RCC 7860 (cell line): Measurements from ENCODE around the gene MTMR12.

Source experiments
- DNase-seq: peaks from one replicate; pipeline ENCODE4 v3.0.0-alpha.2; 2015; ENCODE audit warnings: low spot score
- FAIRE-seq: peaks from 2 replicates; lab custom pipeline; 2012; peaks lifted over from hg19 to GRCh38; lab: Jason Lieb, UNC

The MTMR12 gene

DNA sequence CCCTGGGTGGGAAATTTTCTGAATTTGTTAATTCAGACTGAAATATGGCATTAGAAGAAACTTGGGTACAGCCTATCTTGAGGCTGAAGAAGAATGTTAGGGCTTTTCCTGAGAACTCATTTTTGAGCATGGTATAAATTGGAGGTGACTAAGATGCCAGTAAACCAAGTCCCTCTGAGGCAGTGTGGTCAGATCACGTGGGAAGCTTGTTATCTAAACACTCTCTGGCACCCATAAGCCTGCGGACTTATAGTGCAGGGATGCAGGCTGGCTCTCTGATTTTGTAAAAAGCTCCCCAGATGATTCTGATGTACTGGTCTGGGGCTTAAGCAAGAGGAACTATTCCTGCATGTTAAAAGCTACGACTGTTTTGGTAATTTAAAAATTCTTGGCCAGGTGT, 34.3 kb downstream of the MTMR12 start:
- DNase-seq (peak; percentile 61), FAIRE-seq (no peak)

DNA sequence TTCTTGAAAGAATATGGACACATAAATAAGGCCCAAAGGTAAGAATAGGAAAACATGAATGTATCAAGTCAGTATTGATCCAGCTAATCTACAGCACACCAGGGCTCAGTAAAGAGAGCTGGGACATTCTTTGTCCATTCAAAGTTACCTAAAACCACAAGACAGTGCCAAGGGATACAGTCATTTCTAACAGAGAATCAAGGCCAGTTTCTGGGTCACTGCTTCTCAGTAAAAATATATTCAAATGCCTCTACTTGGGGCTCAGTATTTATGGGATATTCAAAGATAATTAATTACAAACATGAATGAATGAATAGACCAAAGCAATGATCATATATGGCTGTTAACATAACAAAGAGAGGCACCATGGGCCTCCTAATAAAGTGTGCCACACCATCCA, 34.9 kb downstream of the MTMR12 start:
- FAIRE-seq = peak; percentile 83
- peak; percentile 30 for DNase-seq

DNA sequence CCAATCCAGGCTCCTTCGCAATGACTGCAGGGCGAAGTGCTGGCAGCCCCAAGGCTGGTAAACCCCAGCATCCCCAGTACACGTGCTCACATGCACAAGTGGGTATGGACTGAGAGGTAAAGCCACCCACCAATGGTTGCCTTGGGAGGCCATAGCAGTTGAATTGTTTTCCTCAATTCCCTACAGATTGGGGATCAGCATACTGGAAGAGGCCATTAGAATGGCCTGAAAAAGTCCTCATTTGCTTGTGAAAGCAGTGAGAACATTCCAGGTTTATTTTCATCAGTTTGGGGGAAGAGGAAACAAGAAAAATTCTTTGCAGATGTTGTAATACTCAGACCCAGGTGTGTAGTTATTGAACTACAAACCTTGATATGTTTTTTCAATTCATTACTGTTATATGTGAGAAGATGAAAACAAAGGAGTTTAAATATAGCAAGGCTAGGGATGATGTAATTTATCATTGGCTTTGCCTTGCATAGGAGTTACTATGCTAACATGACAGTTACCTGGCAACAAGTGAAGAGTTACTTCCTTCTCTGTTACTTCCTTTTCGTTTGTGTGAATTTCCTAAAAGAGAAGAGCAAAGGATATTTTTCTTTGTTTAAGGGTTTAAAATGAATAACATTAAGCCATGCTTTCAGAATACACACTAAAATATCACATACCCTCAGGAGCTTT, 36.4 kb downstream of the MTMR12 start:
- DNase-seq (peak; percentile 37), FAIRE-seq (no peak)

DNA sequence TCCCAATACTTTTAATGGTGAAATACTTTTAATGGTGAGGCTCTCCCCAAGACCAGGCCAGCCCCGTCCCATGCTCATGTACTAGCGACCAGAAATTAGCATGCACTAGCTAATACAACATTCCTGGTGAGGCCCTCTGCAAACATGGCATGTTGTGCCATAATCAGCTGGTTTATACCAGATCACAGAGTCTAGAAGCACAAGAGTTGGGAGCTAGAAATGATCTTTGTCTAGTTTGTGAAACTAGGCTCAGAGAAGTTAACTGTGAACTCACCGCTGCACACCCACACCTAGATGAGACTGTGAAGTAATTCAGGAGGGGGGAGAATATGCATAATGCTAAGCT, 37.4 kb downstream of the MTMR12 start:
- FAIRE-seq = no peak
- no peak for DNase-seq

DNA sequence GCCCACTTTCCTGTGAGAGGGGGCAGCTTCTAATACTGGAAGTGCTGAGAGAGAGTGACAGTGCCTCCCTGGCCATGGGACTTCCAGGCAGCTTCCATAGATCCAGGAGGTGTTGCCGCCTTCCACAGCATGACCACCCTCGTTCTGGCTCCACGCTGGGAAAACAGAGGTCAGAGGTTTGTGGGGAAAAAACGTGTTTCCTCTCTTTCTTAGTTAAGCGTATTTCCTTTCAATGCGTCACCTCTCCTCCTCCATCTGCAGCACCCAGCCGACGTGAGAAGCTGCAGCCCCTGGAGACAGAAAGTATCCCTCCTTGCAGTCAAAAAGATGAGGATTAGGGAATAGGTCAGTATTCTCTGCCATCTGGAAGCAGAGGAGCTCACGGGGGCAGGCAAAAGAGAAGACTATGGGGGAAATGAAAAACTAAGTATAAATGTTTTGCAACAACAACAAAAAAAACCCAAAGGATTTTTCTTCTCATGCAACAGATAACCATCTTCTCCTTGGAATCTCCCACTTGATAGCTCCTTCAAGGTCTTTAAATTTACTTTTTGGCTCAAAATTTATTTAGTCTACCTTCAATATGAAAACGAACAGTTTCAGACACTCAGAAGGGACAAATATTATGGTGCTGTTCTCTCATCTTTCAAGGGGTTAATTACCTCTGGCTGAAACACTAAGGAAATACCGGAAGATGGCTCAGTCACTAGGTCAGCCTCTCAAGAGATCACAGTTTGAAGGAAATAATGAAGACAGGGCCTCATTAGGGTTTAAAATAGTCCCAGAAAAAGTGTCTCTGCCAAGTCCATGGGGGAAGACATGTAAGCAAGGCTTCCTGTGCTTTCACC, 38.0 kb downstream of the MTMR12 start:
- no peak for DNase-seq

DNA sequence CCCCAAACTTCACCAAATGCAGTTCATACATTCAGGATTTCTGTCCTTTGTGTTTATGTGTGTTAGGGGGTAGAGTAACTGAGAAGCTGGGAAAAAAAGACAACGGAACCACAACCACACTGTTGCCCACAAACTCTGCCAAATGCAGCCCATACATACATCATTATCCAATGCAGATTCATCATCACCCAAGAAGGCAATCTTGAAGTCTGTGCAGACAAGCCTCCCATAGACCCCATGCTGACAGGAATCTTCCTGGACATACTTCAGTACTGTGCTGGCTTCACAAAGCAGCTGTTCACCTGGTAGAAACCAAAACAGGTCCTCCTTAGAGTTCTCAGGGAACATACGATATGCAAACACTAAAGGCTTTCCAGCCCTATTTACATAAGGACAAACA, 38.9 kb downstream of the MTMR12 start:
- FAIRE-seq (no peak), DNase-seq (no peak)

More for the DNA sequence above, 38.0 kb downstream of the MTMR12 start:
- FAIRE-seq = no peak

DNA sequence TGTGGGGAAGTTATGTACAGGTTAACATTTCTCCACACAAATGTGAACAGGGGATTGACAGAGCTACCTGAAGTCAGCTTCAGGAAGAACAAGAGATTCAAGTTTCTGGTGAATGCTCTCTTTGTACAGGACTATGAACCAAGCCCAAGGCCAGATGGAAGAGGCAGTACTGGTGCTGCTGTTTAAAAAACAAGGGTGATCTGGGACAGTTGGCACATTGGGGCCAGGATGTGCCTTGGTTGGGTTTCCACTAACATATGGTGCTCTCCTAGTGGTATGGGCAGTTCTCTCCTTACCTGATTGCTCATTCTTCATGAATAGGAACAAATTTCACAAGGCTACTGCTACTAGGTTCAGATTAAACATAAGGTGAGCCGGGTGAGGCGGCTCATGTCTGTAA, 40.0 kb downstream of the MTMR12 start:
- DNase-seq (no peak), FAIRE-seq (no peak)

DNA sequence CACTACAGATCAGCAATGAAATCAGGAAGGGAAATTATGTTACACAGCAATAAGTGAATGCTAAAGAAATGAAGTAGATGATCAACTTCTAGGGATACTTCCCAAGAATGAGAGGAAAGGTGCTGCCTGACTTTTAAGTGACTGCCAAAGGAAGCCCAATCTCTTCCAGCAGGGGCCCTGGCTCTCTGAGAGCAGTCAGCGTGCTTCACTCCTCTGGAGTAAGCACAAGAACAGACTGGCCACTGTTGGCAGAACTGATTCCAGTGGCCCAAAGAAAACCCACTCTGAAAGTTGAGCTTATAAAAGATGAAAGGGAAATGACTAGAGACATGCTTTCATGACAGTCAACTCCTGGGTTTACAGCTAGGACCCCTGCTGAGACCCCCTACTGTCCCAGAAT, 41.8 kb downstream of the MTMR12 start:
- DNase-seq (no peak), FAIRE-seq (no peak)

DNA sequence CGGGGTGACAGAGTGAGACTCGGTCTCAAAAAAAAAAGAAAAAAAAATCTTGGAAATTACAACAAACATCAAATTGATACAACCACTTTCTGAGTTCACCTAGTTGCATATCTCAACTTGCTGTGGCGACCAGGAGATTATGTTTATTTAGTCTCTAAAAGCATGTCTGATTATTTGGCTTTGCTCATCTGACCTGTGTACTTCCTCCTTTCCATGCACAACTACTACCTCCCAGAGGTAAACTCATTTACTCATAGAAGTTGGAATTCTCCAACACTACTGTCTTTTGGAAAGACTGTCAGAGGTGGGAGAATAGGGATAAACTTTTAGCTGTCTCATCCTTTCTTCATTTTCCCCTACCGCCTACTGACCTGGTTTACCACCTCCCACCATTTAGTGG, 42.6 kb downstream of the MTMR12 start:
- FAIRE-seq (no peak), DNase-seq (no peak)

DNA sequence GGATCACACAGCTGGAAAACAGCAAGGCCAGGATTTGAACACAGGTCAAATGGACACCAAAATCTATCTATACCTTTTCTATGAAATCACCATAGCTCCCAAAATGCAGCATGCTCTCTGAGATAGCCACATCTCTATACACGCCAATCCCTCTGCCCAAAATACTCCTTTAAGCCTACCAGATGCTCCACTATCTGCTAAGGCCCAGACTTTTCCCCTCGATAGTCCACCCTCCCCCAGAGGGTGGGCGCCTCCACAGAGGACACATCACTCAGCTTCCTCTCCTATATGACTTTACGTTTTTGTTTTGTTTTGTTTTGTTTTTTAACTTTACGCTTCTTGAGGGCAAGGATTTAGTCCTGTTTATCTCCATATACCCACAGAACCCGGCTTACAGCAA, 46.8 kb downstream of the MTMR12 start:
- DNase-seq (no peak), FAIRE-seq (no peak)

DNA sequence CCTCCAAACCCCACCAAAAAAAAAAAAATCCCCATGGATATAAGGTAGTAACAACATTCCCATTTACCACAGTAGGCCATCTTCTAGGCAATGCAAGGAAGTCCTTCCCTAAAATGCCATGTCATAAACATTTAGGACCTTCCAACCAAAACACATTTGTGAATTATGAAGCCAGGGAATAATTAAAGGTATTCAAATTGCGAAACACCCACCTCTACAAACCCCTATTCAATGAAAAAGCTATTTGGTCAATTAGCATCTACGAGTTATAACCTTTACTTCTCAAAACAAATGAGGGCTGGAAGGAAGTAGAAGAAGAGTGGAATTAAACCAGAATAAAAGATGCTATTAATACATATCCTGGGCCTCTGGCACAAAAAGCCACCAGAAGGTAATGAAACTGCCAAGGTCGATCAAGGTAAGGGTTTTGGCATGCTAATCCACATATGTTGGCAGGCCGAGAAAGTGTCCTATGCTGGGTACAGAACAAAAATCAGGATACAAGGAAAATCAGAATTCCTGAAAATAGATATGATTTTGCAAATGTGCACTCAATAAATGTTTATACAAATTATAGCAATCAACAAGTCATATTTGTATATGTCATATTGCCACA, 47.7 kb downstream of the MTMR12 start:
- FAIRE-seq (no peak), DNase-seq (no peak)

DNA sequence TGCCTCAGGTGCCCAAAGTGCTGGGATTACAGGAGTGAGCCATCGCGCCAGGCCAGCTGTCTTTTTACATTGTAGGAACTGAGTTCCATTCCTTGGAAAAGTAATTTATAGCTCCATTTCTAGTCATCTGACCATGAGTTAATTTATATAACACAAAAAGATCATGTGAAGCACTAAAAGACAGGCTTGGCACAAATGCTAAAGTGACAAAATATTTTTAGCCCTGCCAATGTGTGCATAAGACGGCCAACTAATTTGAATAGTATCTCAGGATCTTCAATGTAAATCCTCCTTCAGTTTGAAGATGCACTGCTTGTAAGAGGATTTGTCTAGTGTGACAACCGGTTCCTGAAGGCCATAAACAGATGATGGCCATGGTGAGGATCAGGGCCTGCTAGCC, 49.1 kb downstream of the MTMR12 start:
- FAIRE-seq (no peak), DNase-seq (no peak)

DNA sequence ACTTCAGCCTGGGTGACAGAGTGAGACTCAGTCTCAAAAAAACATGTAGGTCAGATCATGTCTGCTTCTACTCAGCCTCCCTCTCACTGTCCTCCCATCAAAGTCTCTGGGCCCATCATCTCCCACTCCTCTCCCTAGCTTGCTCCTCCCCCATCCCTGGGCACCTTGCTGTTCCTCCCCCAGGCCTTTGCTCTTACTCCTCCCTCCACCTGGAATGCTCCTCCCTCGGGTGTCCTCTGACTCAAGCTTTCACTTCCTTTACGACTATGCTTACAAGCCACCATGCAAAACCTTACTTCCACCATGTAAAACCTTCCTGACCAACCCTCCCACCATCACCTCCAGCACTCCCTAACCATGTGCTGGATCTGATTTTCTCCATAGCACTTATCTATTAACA, 51.5 kb downstream of the MTMR12 start:
- FAIRE-seq = no peak

DNA sequence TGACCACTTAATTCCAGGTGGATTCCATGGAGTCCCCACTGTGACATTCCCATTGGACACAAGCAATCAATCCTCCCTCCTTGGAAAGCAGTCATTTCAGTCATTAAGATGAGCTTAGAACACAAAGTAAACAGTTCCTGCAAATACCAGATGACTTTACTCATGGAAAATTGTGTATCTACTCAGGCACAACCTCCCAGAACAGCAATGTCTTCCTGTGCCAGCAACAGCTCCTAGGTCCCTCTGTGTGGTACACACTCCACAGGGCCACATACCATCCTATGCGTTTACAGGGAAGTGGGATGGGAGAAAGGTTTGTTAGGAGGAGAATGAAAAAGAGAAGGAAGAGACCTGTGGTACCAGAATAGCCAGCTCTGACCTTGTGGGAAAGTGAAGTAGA, 53.7 kb downstream of the MTMR12 start:
- DNase-seq (no peak), FAIRE-seq (no peak)

More for the DNA sequence above, 51.5 kb downstream of the MTMR12 start:
- DNase-seq = no peak

DNA sequence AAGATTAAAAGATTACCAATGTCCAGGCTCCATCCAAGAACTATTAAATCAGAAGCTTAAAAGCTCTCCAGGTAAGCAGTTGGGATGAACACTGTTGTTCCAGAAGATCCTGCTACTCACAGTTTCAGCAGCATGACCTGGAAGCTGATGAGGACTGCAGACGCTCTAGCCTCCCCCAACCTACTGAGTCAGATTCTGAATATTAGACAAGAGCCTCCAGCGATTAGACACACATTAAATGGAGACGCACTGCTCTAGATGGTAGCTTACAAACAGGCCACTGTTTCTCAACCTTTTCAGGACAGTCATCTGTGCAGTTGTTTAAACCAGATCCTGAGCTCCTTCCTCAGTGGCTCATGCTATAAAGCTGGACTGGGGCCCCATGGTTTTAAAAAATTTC, 54.3 kb downstream of the MTMR12 start:
- no peak for FAIRE-seq
- DNase-seq = no peak

DNA sequence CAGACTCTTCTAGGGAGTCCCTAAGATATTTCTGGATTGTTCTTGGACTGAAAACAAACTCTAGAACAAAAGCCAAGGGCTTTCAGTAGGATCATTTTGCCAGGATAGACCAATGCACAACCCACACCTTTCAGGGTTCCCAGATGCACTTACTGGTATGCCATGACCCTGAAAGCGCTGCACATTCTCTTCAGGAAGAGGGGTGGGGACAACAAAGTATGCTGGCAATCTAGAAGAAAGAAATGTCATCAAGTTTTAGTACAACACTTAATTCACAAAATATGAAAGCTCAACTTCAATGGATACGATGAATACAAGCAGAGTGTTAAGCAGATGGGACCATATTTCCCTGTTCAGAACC, 57.2 kb downstream of the MTMR12 start:
- DNase-seq (no peak), FAIRE-seq (no peak)

DNA sequence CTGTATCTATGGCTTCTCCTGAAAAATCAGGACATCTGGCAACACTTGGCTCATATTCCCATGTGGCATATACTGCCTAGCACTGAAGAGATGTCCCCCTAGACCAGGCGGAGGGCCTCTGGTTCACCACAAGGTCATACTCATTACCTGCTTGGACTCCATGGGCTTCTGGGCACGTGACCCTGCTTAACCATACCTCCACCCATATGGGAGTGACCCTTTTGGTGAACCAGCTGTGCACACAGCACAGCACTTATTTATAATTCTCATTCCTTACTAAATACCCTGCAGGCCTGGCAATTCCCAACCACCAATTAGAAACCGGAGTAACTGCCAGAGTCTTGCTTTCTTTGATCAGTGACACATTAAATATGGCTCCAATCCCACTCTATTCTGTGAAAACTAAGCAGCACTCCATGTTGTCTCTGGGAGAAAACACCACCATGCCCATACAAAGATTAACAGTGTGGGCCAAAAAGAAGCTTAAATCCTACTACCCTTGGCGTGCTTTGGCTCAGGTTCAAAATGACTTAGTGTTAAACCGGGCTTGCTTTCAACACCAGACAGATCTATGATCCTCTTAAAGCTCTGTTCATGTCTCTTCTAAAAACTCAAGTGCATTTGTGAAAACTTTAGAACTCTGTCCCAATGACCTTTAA, 57.7 kb downstream of the MTMR12 start:
- DNase-seq (no peak), FAIRE-seq (no peak)

DNA sequence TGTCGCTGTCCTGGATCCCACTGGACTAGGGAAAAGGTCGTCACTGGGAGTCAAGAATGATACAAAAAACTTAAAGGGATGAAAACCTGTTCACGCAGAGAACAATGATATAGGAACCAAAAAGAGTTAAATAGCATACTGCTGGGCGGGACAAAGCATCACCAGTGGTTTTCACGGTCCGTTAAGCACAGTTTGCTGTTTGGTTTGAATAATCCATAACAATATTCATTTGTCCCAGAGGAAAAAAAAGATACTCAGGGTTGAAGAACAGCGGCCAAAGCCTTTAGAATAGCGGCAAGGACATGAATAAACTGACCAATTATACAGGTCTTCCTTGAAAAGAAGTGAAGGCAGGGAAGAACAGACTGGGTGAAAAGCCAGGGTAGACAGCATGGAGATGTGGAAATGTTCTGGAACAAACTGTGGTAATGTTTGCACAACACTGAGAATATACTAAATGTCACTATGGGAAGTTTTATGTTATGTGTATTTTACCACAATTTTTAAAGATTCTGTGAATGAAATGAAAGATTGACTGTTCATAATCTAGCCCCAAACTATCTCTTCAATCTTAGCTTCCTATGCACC, 60.8 kb downstream of the MTMR12 start:
- DNase-seq = no peak
- FAIRE-seq = peak; percentile 32

DNA sequence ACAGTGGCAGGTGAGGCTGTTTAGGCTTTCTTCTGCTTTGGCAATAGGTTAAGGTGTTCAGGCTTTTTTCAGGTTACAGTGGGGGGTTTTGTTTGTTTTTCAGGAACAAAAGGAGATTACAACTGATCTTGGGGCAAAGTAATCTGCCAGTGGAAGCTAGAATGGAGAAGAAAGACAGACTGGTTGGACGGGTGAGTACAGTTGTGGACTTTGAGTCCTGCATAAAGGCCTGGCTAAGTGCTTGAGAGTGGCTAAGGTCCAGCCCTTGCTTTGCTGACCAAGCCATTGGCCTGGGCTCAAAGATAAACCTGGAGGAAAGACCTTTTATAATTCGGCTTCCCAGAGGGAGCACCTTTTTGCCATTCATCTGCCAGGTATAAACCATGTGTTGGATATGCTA, 63.1 kb downstream of the MTMR12 start:
- no peak for DNase-seq

DNA sequence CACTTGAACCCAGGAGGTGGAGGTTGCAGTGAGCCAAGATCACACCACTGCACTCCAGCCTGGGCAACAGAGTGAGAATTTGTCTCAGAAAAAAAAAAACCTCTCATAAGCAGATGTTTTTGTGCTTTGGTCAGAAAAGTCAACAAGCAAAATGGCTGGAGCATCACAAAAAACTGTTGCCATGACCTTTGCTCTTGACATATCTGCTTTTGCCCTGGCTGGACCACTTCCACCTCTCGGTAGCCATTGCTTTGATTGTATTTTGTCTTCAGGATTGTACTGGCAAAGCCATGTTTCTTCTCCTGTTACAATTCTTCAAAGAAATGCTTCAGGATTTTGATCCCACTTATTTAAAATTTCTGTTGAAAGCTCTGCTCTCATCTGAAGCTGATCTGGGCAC, 67.0 kb downstream of the MTMR12 start:
- FAIRE-seq (no peak), DNase-seq (no peak)

More for the DNA sequence above, 63.1 kb downstream of the MTMR12 start:
- no peak for FAIRE-seq

DNA sequence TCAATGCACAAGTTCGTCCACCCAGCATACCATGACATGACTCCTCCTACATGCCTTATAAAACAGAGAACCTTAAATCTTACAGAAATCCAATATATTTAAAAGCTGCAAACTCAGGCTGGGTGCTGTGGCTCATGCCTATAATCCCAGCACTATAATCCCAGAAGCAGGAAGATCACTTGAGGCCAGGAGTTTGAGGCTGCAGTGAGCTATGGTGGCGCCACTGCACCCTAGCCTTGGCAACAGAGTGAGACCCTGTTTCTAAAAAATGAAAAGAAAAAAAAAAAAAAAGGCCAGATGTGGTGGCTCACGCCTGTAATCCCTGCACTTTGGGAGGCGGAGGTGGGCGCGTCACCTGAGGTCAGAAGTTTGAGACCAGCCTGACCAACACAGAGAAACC, 68.7 kb downstream of the MTMR12 start:
- FAIRE-seq = no peak

More for the DNA sequence above, 68.7 kb downstream of the MTMR12 start:
- DNase-seq = no peak
